Glutamatergic neuron (in vitro differentiated cells): Measurements from ENCODE around the gene ASB1. TPM values are rescaled to one million over a fixed set of nuclear protein-coding genes. Genes with fewer than 3 reads are reported as not detected.

Source experiments
- DNase-seq: peaks from one replicate; pipeline ENCODE4 v3.0.0; 2022
- H3K27ac Mint-ChIP-seq: one replicate; pipeline ENCODE4 v1.8.0; 2020; ENCODE audit warnings: mild to moderate bottlenecking, mixed read lengths, inconsistent platforms; ENCODE audit not compliant: unreplicated experiment
- H3K27me3 Mint-ChIP-seq: one replicate; pipeline ENCODE4 v1.8.0; 2020; ENCODE audit warnings: mild to moderate bottlenecking, moderate library complexity, mixed read lengths, inconsistent platforms; ENCODE audit not compliant: unreplicated experiment
- H3K36me3 Mint-ChIP-seq: one replicate; pipeline ENCODE4 v1.8.0; 2020; ENCODE audit warnings: mild to moderate bottlenecking, mixed read lengths, inconsistent platforms; ENCODE audit not compliant: unreplicated experiment
- H3K4me1 Mint-ChIP-seq: one replicate; pipeline ENCODE4 v1.8.0; 2020; ENCODE audit warnings: mild to moderate bottlenecking, low read depth, mixed read lengths, inconsistent platforms; ENCODE audit not compliant: unreplicated experiment
- H3K4me3 Mint-ChIP-seq: one replicate; pipeline ENCODE4 v1.8.0; 2020; ENCODE audit warnings: mild to moderate bottlenecking, mixed read lengths, inconsistent platforms; ENCODE audit not compliant: unreplicated experiment
- H3K9me3 Mint-ChIP-seq: one replicate; pipeline ENCODE4 v1.8.0; 2020; ENCODE audit warnings: mild to moderate bottlenecking, moderate library complexity, mixed read lengths, inconsistent platforms; ENCODE audit not compliant: unreplicated experiment
- CTCF ChIP-seq: fragments of 200-600 bp; sonication (generic); IDR thresholded peaks from one replicate; pipeline ENCODE4 v1.5.0; 2021; ENCODE audit not compliant: partially characterized antibody, unreplicated experiment
- total RNA-seq: library from RNA; stranded (reverse); fragmentation: NEBNext Ultra II Directional; extraction: Animal tissue kit (Norgen Biotek cat#: 25700); gene quantifications from one replicate; pipeline ENCODE4 v1.2.1, GENCODE V29; 2021; ENCODE audit not compliant: unreplicated experiment

ASB1 gene
- total RNA-seq, 1 donor from 2014 or later: 36.1 TPM

- no peaks in the 10 kb centered on the region for H3K9me3 Mint-ChIP-seq
- TF ChIP-seq CTCF: no peak
- H3K4me1 Mint-ChIP-seq: no peaks in the 10 kb centered on the region
- no peak for DNase-seq
- no peak overlapping the region for H3K4me3 Mint-ChIP-seq
- H3K27ac Mint-ChIP-seq: no peak overlapping the region
- peaks cover 6% of the 10 kb centered on the region for H3K27me3 Mint-ChIP-seq
- H3K36me3 Mint-ChIP-seq: peaks cover 4% of the 10 kb centered on the region
These were observed 35.2 kb downstream of the ASB1 start for GRCh38 chr2:238461916-238462315.

- Mint-ChIP-seq H3K4me1 (no peaks in the 10 kb centered on the region), H3K9me3 (no peaks in the 10 kb centered on the region), H3K27ac (no peak overlapping the region), H3K36me3 (no peaks in the 10 kb centered on the region), H3K4me3 (no peak overlapping the region), H3K27me3 (peaks cover 2% of the 10 kb centered on the region)
- TF ChIP-seq CTCF: peak; percentile 81
- no peak for DNase-seq
These were observed 36.2 kb downstream of the ASB1 start for GRCh38 chr2:238462782-238463396.

- H3K9me3 Mint-ChIP-seq: peaks cover 2% of the 10 kb centered on the region
- no peak overlapping the region for H3K27ac Mint-ChIP-seq
- no peak overlapping the region for H3K4me3 Mint-ChIP-seq
- no peaks in the 10 kb centered on the region for H3K4me1 Mint-ChIP-seq
- no peaks in the 10 kb centered on the region for H3K36me3 Mint-ChIP-seq
- no peak for DNase-seq
- peaks cover 2% of the 10 kb centered on the region for H3K27me3 Mint-ChIP-seq
- TF ChIP-seq CTCF: no peak
These were observed 37.7 kb downstream of the ASB1 start for GRCh38 chr2:238464389-238464788.

- no peak for TF ChIP-seq CTCF
- H3K4me3 Mint-ChIP-seq: no peak overlapping the region
- H3K4me1 Mint-ChIP-seq: no peaks in the 10 kb centered on the region
These were observed 38.9 kb downstream of the ASB1 start for GRCh38 chr2:238465487-238466242.

GRCh38 chr2:238466243-238466756 is 39.6 kb downstream of the ASB1 start:
- Mint-ChIP-seq H3K27me3 (no peaks in the 10 kb centered on the region), H3K4me1 (no peaks in the 10 kb centered on the region), H3K36me3 (peaks cover 5% of the 10 kb centered on the region), H3K4me3 (no peak overlapping the region), H3K9me3 (peaks cover 2% of the 10 kb centered on the region), H3K27ac (no peak overlapping the region)
- no peak for TF ChIP-seq CTCF
- no peak for DNase-seq

More at GRCh38 chr2:238465487-238466242, 38.9 kb downstream of the ASB1 start:
- DNase-seq: no peak
- Mint-ChIP-seq H3K36me3 (peaks cover 5% of the 10 kb centered on the region), H3K27me3 (peaks cover 2% of the 10 kb centered on the region), H3K27ac (no peak overlapping the region), H3K9me3 (peaks cover 2% of the 10 kb centered on the region)
